NB4 (cell line): Measurements from ENCODE around the gene MLC1.

ENCODE experiments used
- POLR2A ChIP-seq: IDR thresholded peaks from 2 replicates; pipeline ENCODE4 v1.6.1; 2011; ENCODE audit warnings: mild to moderate bottlenecking; ENCODE audit not compliant: insufficient read length; ENCODE audit errors: extremely low read depth
- TF ChIP-seq, protein P1 (sequence below): IDR thresholded peaks from one replicate; pipeline ENCODE4 v1.5.1; 2012; ENCODE audit warnings: low read depth, low read length

DNA sequence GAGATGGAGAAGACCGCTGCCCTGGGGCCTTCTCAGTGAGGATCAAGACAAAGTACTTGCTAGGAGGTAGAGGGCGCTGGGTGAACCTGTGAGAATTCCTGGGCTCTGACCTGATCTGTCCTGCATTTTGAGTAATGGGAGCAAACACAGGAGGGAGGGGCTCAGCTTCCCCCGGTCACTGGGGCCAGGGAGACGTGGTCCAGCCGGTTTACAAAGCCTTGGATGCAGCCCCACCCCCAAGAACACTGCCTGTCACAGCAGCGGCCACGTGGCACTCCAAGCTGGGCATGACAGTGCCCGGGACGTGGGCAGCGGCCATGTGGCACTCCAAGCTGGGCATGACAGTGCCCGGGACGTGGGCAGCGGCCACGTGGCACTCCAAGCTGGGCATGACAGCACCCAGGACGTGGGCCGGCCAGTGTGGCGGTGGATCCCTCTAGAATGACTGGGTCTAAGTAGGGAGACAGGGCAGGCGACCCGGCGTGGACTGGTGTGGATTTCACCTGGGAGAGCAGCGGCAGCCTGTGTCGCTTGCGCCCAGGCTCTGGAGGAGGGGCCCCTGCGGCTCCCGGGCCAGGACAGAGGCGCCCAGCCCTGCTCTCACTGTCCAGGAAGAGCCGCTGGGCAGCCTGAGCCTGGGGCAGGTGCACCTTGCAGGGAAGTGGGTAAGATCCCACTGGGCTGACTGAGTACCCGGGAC, 24.6 kb downstream of the MLC1 start:
- no peak for TF ChIP-seq POLR2A
- TF ChIP-seq, protein P1, sequence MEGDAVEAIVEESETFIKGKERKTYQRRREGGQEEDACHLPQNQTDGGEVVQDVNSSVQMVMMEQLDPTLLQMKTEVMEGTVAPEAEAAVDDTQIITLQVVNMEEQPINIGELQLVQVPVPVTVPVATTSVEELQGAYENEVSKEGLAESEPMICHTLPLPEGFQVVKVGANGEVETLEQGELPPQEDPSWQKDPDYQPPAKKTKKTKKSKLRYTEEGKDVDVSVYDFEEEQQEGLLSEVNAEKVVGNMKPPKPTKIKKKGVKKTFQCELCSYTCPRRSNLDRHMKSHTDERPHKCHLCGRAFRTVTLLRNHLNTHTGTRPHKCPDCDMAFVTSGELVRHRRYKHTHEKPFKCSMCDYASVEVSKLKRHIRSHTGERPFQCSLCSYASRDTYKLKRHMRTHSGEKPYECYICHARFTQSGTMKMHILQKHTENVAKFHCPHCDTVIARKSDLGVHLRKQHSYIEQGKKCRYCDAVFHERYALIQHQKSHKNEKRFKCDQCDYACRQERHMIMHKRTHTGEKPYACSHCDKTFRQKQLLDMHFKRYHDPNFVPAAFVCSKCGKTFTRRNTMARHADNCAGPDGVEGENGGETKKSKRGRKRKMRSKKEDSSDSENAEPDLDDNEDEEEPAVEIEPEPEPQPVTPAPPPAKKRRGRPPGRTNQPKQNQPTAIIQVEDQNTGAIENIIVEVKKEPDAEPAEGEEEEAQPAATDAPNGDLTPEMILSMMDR = no peak
